HUES64 (cell line): ENCODE data around the gene CTNND2.

Experiments
- H3K27ac ChIP-seq: 2 replicates; pipeline ENCODE4 v1.7.0; 2013; ENCODE audit warnings: low read depth, low read length, inconsistent platforms
- H3K27me3 ChIP-seq: 2 replicates; pipeline ENCODE4 v1.6.1; 2013; ENCODE audit warnings: mild to moderate bottlenecking, low read length; ENCODE audit not compliant: insufficient read depth
- H3K36me3 ChIP-seq: 2 replicates; pipeline ENCODE4 v1.6.1; 2013; ENCODE audit warnings: mild to moderate bottlenecking, low read length; ENCODE audit not compliant: insufficient read depth
- H3K4me1 ChIP-seq: 2 replicates; pipeline ENCODE4 v1.6.1; 2013; ENCODE audit warnings: mild to moderate bottlenecking, low read length, moderate library complexity; ENCODE audit not compliant: insufficient read depth
- H3K4me3 ChIP-seq: 2 replicates; pipeline ENCODE4 v1.5.1; 2013; ENCODE audit warnings: mild to moderate bottlenecking, low read length, moderate library complexity
- H3K9ac ChIP-seq: 2 replicates; pipeline ENCODE4 v1.6.1; 2013; ENCODE audit warnings: mild to moderate bottlenecking, low read depth, low read length
- H3K9me3 ChIP-seq: 2 replicates; pipeline ENCODE4 v1.6.1; 2013; ENCODE audit warnings: low read depth, low read length; ENCODE audit not compliant: insufficient read depth
- WGBS: fragments of 150-250, 120-280 bp; methylation state at CpG from one replicate; pipeline ENCODE4 v1.1.7; 2013; ENCODE audit warnings: missing lambda C conversion rate; 5-methylcytosine and 5-hydroxymethylcytosine counted together

CTNND2 gene

GRCh38 chr5:11905206-11905605 is 960 bp upstream of the CTNND2 start:
- Histone ChIP-seq H3K4me3 (peak overlapping the region; percentile 83), H3K27me3 (peaks cover 55% of the 10 kb centered on the region)
- WGBS, result 20% methylated on average over 9 of the region's 12 CpGs

GRCh38 chr5:11903614-11904264 is 507 bp downstream of the CTNND2 start:
- H3K9me3 ChIP-seq, result no peaks in the 10 kb centered on the region
- H3K36me3 ChIP-seq, result no peaks in the 10 kb centered on the region
- WGBS, result under 1% methylated on average over 97 of the region's 97 CpGs
- H3K4me3 ChIP-seq, result peak overlapping the region; percentile 83
- no peak overlapping the region for H3K27ac ChIP-seq
- H3K9ac ChIP-seq, result peak overlapping the region; percentile 43; the same call in 1 of the 2 replicates
- H3K27me3 ChIP-seq, result peaks cover 55% of the 10 kb centered on the region
- H3K4me1 ChIP-seq, result peaks cover 19% of the 10 kb centered on the region

More at GRCh38 chr5:11905206-11905605, 960 bp upstream of the CTNND2 start:
- H3K9ac ChIP-seq, result no peak overlapping the region
- H3K27ac ChIP-seq, result no peak overlapping the region
- no peaks in the 10 kb centered on the region for H3K9me3 ChIP-seq
- peaks cover 19% of the 10 kb centered on the region for H3K4me1 ChIP-seq
- H3K36me3 ChIP-seq, result no peaks in the 10 kb centered on the region

- H3K4me3 ChIP-seq, result peak overlapping the region; percentile 83
- H3K9me3 ChIP-seq, result no peaks in the 10 kb centered on the region
- peaks cover 19% of the 10 kb centered on the region for H3K4me1 ChIP-seq
- no peak overlapping the region for H3K27ac ChIP-seq
- 2% methylated on average over 23 of the region's 23 CpGs for WGBS
- H3K36me3 ChIP-seq, result no peaks in the 10 kb centered on the region
- H3K27me3 ChIP-seq, result peaks cover 55% of the 10 kb centered on the region
- peak overlapping the region; percentile 43; the same call in 1 of the 2 replicates for H3K9ac ChIP-seq
Observed at GRCh38 chr5:11903121-11903613, 1.1 kb downstream of the CTNND2 start.

GRCh38 chr5:11902201-11902619 is 2.0 kb downstream of the CTNND2 start:
- Histone ChIP-seq H3K36me3 (no peaks in the 10 kb centered on the region), H3K4me1 (peaks cover 27% of the 10 kb centered on the region), H3K9ac (no peak overlapping the region), H3K4me3 (peak overlapping the region; percentile 83; the same call in 1 of the 2 replicates), H3K27me3 (peaks cover 55% of the 10 kb centered on the region), H3K27ac (no peak overlapping the region), H3K9me3 (no peaks in the 10 kb centered on the region)
- WGBS, result 65% methylated on average over 8 of the region's 8 CpGs

GRCh38 chr5:11898787-11899186 is 5.5 kb downstream of the CTNND2 start:
- WGBS, result 91% methylated on average over 2 of the region's 2 CpGs
- Histone ChIP-seq H3K4me1 (peaks cover 15% of the 10 kb centered on the region), H3K27me3 (peaks cover 32% of the 10 kb centered on the region), H3K9ac (no peak overlapping the region), H3K36me3 (no peaks in the 10 kb centered on the region), H3K27ac (no peak overlapping the region), H3K4me3 (no peak overlapping the region), H3K9me3 (no peaks in the 10 kb centered on the region)

GRCh38 chr5:11897781-11898180 is 6.5 kb downstream of the CTNND2 start:
- H3K27me3 ChIP-seq, result peaks cover 23% of the 10 kb centered on the region
- H3K27ac ChIP-seq, result no peak overlapping the region
- no peaks in the 10 kb centered on the region for H3K36me3 ChIP-seq
- H3K4me3 ChIP-seq, result no peak overlapping the region
- H3K9ac ChIP-seq, result no peak overlapping the region
- H3K4me1 ChIP-seq, result peaks cover 13% of the 10 kb centered on the region
- H3K9me3 ChIP-seq, result no peaks in the 10 kb centered on the region

GRCh38 chr5:11894992-11895391 is 9.3 kb downstream of the CTNND2 start:
- H3K27me3 ChIP-seq, result no peaks in the 10 kb centered on the region
- H3K4me3 ChIP-seq, result no peak overlapping the region
- H3K9me3 ChIP-seq, result no peaks in the 10 kb centered on the region
- no peak overlapping the region for H3K9ac ChIP-seq
- WGBS, result 89% methylated on average over 5 of the region's 5 CpGs
- H3K36me3 ChIP-seq, result no peaks in the 10 kb centered on the region
- H3K4me1 ChIP-seq, result 0 out of 2 replicates have a peak, but pooled peaks cover 9% of the 10 kb centered on the region
- no peak overlapping the region for H3K27ac ChIP-seq

GRCh38 chr5:11892832-11893231 is 11.4 kb downstream of the CTNND2 start:
- Histone ChIP-seq H3K9me3 (no peaks in the 10 kb centered on the region), H3K4me1 (0 out of 2 replicates have a peak, but pooled peaks cover 6% of the 10 kb centered on the region), H3K27ac (no peak overlapping the region), H3K4me3 (no peak overlapping the region), H3K9ac (no peak overlapping the region), H3K27me3 (no peaks in the 10 kb centered on the region), H3K36me3 (no peaks in the 10 kb centered on the region)
- WGBS, result 97% methylated on average over 6 of the region's 6 CpGs

GRCh38 chr5:11890777-11891176 is 13.5 kb downstream of the CTNND2 start:
- no peaks in the 10 kb centered on the region for H3K4me1 ChIP-seq
- no peak overlapping the region for H3K9ac ChIP-seq
- H3K27ac ChIP-seq, result no peak overlapping the region
- no peaks in the 10 kb centered on the region for H3K9me3 ChIP-seq
- 83% methylated on average over 3 of the region's 3 CpGs for WGBS
- no peak overlapping the region for H3K4me3 ChIP-seq
- H3K36me3 ChIP-seq, result no peaks in the 10 kb centered on the region
- no peaks in the 10 kb centered on the region for H3K27me3 ChIP-seq

- H3K9me3 ChIP-seq, result no peaks in the 10 kb centered on the region
- H3K4me3 ChIP-seq, result no peak overlapping the region
- 96% methylated on average over 4 of the region's 4 CpGs for WGBS
- H3K9ac ChIP-seq, result no peak overlapping the region
- H3K4me1 ChIP-seq, result no peaks in the 10 kb centered on the region
- H3K27me3 ChIP-seq, result no peaks in the 10 kb centered on the region
- H3K27ac ChIP-seq, result no peak overlapping the region
- no peaks in the 10 kb centered on the region for H3K36me3 ChIP-seq
Observed at GRCh38 chr5:11888221-11888620, 16.0 kb downstream of the CTNND2 start.

- no peaks in the 10 kb centered on the region for H3K27me3 ChIP-seq
- no peaks in the 10 kb centered on the region for H3K9me3 ChIP-seq
- H3K36me3 ChIP-seq, result no peaks in the 10 kb centered on the region
- H3K4me1 ChIP-seq, result no peaks in the 10 kb centered on the region
- H3K27ac ChIP-seq, result no peak overlapping the region
- no peak overlapping the region for H3K9ac ChIP-seq
- 92% methylated on average over 7 of the region's 7 CpGs for WGBS
- no peak overlapping the region for H3K4me3 ChIP-seq
Observed at GRCh38 chr5:11878814-11879213, 25.4 kb downstream of the CTNND2 start.
